Mucosa of descending colon (tissue), 3 donors: Measurements from ENCODE around the gene AP1B1. TPM values are rescaled to one million over a fixed set of nuclear protein-coding genes. Genes with fewer than 3 reads are reported as not detected.

Experiments used
- ATAC-seq: fragments of 200-7000 bp; cut with Tn5 transposase; one replicate; pipeline ENCODE4 v1.9.1; 2020; ENCODE audit warnings: mild to moderate bottlenecking, moderate library complexity
- DNase-seq, 3 donors: peaks; one replicate each; pipeline ENCODE4 v3.0.0-alpha.2; 2020
- H3K36me3 ChIP-seq: fragments of 200-600 bp; one replicate; pipeline ENCODE4 v1.8.0; 2021; ENCODE audit warnings: low read depth, mild to moderate bottlenecking
- H3K4me1 ChIP-seq: fragments of 200-600 bp; one replicate; pipeline ENCODE4 v1.8.0; 2021; ENCODE audit warnings: low read depth, mild to moderate bottlenecking
- H3K4me3 ChIP-seq: fragments of 200-600 bp; one replicate; pipeline ENCODE4 v1.8.0; 2021; ENCODE audit warnings: mild to moderate bottlenecking
- H3K9me3 ChIP-seq: fragments of 200-600 bp; one replicate; pipeline ENCODE4 v1.8.0; 2021; ENCODE audit warnings: mild to moderate bottlenecking
- intact Hi-C, 2 donors: fragments of 100-400 bp; cut with DNase I in 1 of 2; cut with micrococcal nuclease in 1 of 2; formaldehyde crosslinking; loops; one replicate each; pipeline versions ENCODE4 v1.11.0 to v1.11.1; 2022; cut with DNase I, micrococcal nuclease
- total RNA-seq, 3 donors: library from RNA; stranded (reverse); fragmentation: NEBNext Ultra II Directional in 2 of 3; extraction: Animal tissue kit (Norgen Biotek cat#: 25700) in 2 of 3; gene quantifications; one replicate each; pipeline versions ENCODE4 v1.2.1 to v1.2.4, GENCODE V29; 2021 to 2023
- TF ChIP-seq, protein P1 (sequence below): fragments of 200-600 bp; IDR thresholded peaks from one replicate; pipeline ENCODE4 v1.8.0; 2022; ENCODE audit warnings: antibody characterized with exemption, mild to moderate bottlenecking
- donor health status: DM: no; HTN: no; CAD: no; lungs with moderate emphysema.
- donor health status: DM: no; HTN: no; CAD: no.
- donor health status: DM: no; HTN: yes; CAD: no.

AP1B1 gene
- total RNA-seq, 3 donors from 2014 or later = 74.4 to 105 (median 88.8) TPM

GRCh38 chr22:29313126-29313575, 75.2 kb downstream of the AP1B1 start:
- intact Hi-C loops = no loop called here
- Histone ChIP-seq H3K4me1 (peaks cover 64% of the 10 kb centered on the region), H3K4me3 (no peak overlapping the region), H3K36me3 (no peaks in the 10 kb centered on the region), H3K9me3 (no peaks in the 10 kb centered on the region)
- peak in 1 of 3 donors; percentile 71 for DNase-seq
- TF ChIP-seq, protein P1, sequence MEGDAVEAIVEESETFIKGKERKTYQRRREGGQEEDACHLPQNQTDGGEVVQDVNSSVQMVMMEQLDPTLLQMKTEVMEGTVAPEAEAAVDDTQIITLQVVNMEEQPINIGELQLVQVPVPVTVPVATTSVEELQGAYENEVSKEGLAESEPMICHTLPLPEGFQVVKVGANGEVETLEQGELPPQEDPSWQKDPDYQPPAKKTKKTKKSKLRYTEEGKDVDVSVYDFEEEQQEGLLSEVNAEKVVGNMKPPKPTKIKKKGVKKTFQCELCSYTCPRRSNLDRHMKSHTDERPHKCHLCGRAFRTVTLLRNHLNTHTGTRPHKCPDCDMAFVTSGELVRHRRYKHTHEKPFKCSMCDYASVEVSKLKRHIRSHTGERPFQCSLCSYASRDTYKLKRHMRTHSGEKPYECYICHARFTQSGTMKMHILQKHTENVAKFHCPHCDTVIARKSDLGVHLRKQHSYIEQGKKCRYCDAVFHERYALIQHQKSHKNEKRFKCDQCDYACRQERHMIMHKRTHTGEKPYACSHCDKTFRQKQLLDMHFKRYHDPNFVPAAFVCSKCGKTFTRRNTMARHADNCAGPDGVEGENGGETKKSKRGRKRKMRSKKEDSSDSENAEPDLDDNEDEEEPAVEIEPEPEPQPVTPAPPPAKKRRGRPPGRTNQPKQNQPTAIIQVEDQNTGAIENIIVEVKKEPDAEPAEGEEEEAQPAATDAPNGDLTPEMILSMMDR = peak; percentile 72
- ATAC-seq = peak; percentile 61

DNA sequence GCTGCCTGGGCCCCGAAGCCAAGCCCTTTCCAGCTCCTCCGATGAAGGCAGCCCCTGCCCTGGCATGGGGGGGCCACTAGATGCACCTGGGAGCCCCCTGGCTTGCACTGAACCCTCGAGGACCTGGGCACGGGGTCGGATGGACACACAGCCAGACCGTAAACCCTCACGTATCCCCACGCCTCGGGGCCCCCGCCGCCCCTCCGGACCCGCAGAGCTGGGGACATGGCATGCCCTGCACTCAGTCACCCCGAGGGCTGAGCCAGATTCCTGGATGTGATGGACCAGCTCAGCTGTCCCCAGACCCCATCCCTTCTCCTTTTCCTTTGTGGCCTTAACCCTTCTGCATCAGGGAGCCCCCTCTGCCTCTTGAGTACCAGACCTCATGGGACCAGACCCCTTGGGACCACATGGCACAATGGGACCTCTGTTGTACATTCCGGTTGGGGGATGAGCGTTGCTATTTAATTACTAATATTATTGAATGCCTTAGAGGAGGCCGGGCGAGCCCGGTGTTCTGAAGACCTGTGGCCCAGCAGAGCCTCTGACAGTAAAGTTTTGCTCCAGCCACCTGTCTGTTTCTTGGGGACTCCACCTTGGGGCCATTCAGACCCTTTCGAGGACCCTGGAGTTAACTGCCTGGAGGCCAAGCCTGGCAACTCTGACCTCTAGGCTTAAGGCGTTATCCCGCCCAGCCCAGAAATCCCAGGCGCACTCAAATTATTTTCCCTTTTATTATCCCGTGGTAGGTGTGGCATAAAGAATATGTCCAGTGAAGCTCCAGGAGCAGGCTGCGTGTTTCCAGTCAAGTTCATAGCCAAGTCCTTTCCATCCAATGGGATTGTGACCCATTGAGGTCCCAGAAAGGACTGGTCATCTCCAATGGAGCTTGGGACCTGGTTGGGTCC, 75.9 kb downstream of the AP1B1 start:
- H3K9me3 ChIP-seq = no peaks in the 10 kb centered on the region
- ATAC-seq (no peak), DNase-seq (peak in 2 of 3 donors; percentile 48 to 51)
- no peaks in the 10 kb centered on the region for H3K36me3 ChIP-seq
- H3K4me1 ChIP-seq = peaks cover 71% of the 10 kb centered on the region
- no peak overlapping the region for H3K4me3 ChIP-seq
- TF ChIP-seq, protein P1 = no peak
- intact Hi-C loops = no loop called here

- Histone ChIP-seq H3K36me3 (no peaks in the 10 kb centered on the region), H3K4me3 (no peak overlapping the region), H3K4me1 (peaks cover 72% of the 10 kb centered on the region), H3K9me3 (no peaks in the 10 kb centered on the region)
- ATAC-seq (no peak), DNase-seq (peak in 1 of 3 donors; percentile 62)
- intact Hi-C loops = no loop called here
- TF ChIP-seq, protein P1 = no peak
These were observed 76.7 kb downstream of the AP1B1 start for GRCh38 chr22:29311464-29312217.

DNA sequence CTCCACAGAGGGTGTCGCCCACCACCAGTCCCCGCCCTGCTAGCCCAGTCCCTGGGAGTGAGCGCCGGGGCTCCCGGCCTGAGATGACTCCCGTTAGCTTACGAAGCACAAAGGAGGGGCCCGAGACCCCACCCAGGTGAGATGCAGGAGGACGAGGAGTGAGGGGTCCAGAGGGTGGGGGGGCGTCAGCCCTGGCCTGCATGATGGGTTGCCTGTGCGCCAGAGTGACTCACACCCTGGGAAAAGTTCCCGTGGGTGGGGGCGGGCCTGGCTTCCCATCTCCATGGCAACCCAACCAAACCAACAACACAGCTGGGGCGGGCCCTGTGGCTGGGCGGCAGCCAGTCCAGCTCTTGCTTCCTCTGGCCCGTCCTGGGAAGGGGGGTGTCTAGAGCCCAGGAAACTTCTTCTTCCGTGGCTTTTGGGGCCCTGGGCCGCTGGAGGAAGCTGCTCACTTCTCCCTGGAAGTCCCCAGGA, 77.5 kb downstream of the AP1B1 start:
- Histone ChIP-seq H3K4me1 (peaks cover 78% of the 10 kb centered on the region), H3K36me3 (no peaks in the 10 kb centered on the region), H3K4me3 (no peak overlapping the region), H3K9me3 (no peaks in the 10 kb centered on the region)
- TF ChIP-seq, protein P1 = no peak
- DNase-seq = peak; percentile 87 to 93 (median 91)
- ATAC-seq = peak; percentile 61
- intact Hi-C loops = no loop called here

DNA sequence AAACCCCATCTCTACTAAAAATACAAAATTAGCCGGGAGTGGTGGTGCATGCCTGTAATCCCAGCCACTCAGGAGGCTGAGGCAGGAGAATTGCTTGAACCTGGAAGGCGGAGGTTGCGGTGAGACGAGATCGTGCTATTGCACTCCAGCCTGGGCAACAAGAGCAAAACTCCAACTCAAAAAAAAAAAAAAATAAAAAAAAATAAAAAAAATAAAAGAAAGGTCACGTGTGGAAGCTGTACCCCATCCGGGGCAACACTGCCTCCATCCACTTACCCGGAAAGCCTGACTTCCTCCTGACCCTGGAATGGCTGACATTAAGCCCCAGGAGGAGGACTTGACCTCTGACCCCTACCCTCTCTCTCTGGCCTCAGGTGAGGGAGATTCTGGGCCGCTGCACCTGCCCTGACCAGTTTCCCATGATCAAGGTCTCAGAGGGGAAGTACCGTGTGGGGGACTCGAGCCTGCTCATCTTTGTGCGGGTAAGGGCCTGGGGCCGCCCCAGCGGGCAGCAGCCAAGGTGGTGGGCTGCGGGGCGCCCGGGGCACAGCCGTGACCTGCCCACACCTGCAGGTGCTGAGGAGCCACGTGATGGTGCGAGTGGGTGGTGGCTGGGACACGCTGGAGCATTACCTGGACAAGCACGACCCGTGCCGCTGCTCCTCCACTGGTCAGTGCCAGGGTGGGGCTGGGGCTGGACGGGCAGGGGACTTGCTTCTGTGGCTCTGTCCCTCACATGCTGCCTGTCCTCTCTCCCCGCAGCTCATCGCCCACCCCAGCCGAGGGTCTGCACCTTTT, 78.1 kb downstream of the AP1B1 start:
- ATAC-seq = no peak
- DNase-seq = no peak
- H3K4me3 ChIP-seq = no peak overlapping the region

More for the DNA sequence above, 78.1 kb downstream of the AP1B1 start:
- Histone ChIP-seq H3K36me3 (no peaks in the 10 kb centered on the region), H3K9me3 (no peaks in the 10 kb centered on the region), H3K4me1 (peaks cover 73% of the 10 kb centered on the region)
- intact Hi-C loops = no loop called here
- TF ChIP-seq, protein P1 = no peak
